HG03095 (cell line): ENCODE measurements around the gene MESP1.

Source experiments
- ATAC-seq: cut with Tn5 transposase; IDR thresholded peaks from one replicate; pipeline ENCODE4 v1.9.1; 2021; ENCODE audit warnings: moderate library complexity; ENCODE audit not compliant: unreplicated experiment

The MESP1 gene

GRCh38 chr15:89760303-89761008 lies 9.4 kb upstream of the MESP1 start:
- no peak for ATAC-seq

- ATAC-seq: no peak
These were observed 8.8 kb upstream of the MESP1 start for GRCh38 chr15:89759835-89760234.

GRCh38 chr15:89758981-89759380 lies 7.9 kb upstream of the MESP1 start:
- no peak for ATAC-seq

GRCh38 chr15:89758283-89758682 lies 7.2 kb upstream of the MESP1 start:
- ATAC-seq: no peak

- no peak for ATAC-seq
These were observed 5.8 kb upstream of the MESP1 start for GRCh38 chr15:89756897-89757296.

GRCh38 chr15:89755701-89756100 lies 4.7 kb upstream of the MESP1 start:
- no peak for ATAC-seq

- ATAC-seq: no peak
These were observed 3.5 kb upstream of the MESP1 start for GRCh38 chr15:89754361-89755154.

GRCh38 chr15:89753855-89754254 lies 2.8 kb upstream of the MESP1 start:
- no peak for ATAC-seq

GRCh38 chr15:89751748-89752147 lies 699 bp upstream of the MESP1 start:
- no peak for ATAC-seq

- ATAC-seq: no peak
These were observed 994 bp downstream of the MESP1 start for GRCh38 chr15:89749951-89750559.

- ATAC-seq: no peak
These were observed 1.5 kb downstream of the MESP1 start for GRCh38 chr15:89749526-89749925.

- ATAC-seq: no peak
These were observed 2.0 kb downstream of the MESP1 start for GRCh38 chr15:89749054-89749453.

- ATAC-seq: no peak
These were observed 3.1 kb downstream of the MESP1 start for GRCh38 chr15:89747708-89748682.

- no peak for ATAC-seq
These were observed 4.7 kb downstream of the MESP1 start for GRCh38 chr15:89746386-89746780.

GRCh38 chr15:89745768-89746167 lies 5.3 kb downstream of the MESP1 start:
- ATAC-seq: no peak

GRCh38 chr15:89745131-89745530 lies 5.9 kb downstream of the MESP1 start:
- no peak for ATAC-seq

GRCh38 chr15:89743594-89743993 lies 7.5 kb downstream of the MESP1 start:
- no peak for ATAC-seq

GRCh38 chr15:89743011-89743410 lies 8.0 kb downstream of the MESP1 start:
- ATAC-seq: no peak

GRCh38 chr15:89740137-89740536 lies 10.9 kb downstream of the MESP1 start:
- no peak for ATAC-seq

GRCh38 chr15:89735773-89736172 lies 15.3 kb downstream of the MESP1 start:
- ATAC-seq: no peak
